HG02973 (cell line): ENCODE results near the gene OR7C2.

Experiments
- ATAC-seq: cut with Tn5 transposase; IDR thresholded peaks from one replicate; pipeline ENCODE4 v1.9.1; 2021; ENCODE audit warnings: moderate library complexity; ENCODE audit not compliant: unreplicated experiment

Gene OR7C2

DNA sequence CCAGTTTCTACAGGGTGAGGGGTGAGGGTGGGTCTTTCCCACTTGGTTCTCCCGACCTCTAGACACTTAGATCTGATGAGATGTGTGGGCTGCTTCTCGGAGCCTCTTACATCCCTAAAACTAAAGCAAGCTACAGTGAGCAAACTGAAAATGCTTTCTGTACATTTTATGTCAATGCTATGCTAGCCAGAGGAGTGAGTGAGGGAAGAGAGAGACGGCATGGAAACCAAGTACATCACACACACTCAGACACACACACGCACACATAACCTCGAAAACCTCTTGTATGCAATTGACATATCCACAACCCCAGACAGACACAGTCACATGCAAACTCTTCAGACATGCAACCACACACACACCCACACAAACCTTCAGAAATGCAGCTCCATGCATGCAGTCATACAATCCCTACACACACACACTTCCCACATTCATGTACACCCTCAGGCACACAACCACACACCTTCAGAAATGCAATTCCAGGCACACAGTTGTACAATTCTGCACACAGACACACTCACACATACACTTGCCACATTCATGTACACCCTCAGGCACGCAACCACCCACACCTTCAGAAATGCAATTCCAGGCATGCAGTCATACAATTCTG is 37.0 kb downstream of the OR7C2 start:
- no peak for ATAC-seq

DNA sequence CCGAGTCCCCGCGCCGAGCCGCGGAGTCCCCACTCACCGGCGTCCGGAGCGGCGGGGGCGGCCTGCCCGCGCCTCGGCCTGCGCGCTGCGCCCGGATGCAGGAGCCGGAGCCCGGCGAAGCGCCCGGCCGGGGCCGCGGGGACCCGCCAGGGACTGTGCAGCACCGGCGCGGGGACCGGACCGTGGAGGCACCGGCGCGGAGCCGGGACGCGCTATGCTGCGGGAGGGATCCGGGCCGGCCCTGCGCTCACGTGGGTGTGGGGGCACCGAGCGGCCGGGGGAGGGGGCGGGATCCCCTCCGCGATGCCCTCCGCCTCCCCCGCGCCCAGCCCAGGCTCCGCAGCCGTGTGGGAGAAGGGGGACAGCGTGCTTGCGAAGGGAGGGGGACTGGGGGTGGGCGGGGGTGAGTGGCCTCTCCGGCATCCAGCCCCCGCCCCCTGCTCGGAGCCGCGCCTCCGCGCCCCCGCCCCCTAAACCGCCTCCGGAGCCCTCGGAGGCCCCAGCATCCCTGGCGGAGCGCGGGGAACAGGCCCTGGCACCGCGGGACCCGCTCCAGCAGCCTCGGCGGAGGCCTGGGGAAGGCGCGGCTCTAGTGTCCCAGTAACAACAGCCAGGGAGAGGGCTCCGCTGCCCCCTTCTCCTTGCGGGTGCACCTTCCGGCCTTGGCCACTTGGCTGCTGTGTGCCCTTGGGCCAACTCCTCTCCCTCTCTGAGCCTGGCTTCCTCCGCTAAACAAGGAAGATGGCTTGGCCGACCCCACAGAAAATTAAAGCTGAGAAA is 38.4 kb downstream of the OR7C2 start, which contains the start of gene SLC1A6:
SLC1A6 (minus strand) TSS at position 389 of the 780 bp plus-strand sequence. CDS start 6,954 bp downstream, outside the sequence.
- ATAC-seq: no peak

DNA sequence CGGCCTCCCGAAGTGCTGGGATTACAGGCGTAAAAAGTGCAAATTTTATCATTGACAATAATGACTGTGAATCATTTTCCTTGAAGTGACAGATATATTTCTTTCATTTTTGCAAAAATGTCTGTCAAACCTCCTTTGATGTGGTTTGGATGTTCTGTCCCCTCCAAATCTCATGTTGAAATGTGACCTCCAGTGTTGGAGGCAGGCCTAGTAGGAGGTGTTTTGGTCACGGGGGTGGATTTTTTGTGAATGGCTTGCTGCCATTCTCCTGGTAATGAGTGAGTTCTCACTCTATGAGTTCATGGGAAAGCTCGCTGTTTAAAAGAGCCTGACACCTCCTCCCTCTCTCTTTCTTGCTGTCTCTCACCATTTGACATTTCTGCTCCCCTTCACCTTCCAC is 43.8 kb downstream of the OR7C2 start:
- ATAC-seq: no peak
